NCI-H1417 (cell line): Measurements from ENCODE around the gene SEC61A1.

Source experiments
- DNase-seq, 3 experiments: peaks; one replicate each; lab custom pipeline; 2025; lab: John Stamatoyannopoulos, UW

Gene SEC61A1

GRCh38 chr3:128078322-128078721 is 26.1 kb downstream of the SEC61A1 start:
- DNase-seq: peak in 2 of 3 experiments; percentile 41 to 76

GRCh38 chr3:128078875-128079274 is 26.6 kb downstream of the SEC61A1 start:
- no peak for DNase-seq

GRCh38 chr3:128079823-128080222 is 27.6 kb downstream of the SEC61A1 start:
- DNase-seq: no peak

GRCh38 chr3:128080323-128081080 is 28.3 kb downstream of the SEC61A1 start:
- no peak for DNase-seq

GRCh38 chr3:128081226-128081625 is 29.0 kb downstream of the SEC61A1 start:
- no peak for DNase-seq

- DNase-seq: no peak
These were observed 29.6 kb downstream of the SEC61A1 start for GRCh38 chr3:128081846-128082245.

- DNase-seq: no peak
These were observed 30.3 kb downstream of the SEC61A1 start for GRCh38 chr3:128082546-128082945.

- DNase-seq: no peak
These were observed 31.2 kb downstream of the SEC61A1 start for GRCh38 chr3:128083396-128083795.

- DNase-seq: no peak
These were observed 31.9 kb downstream of the SEC61A1 start for GRCh38 chr3:128083980-128084674.

- peak in 1 of 3 experiments; percentile 62 for DNase-seq
These were observed 32.4 kb downstream of the SEC61A1 start for GRCh38 chr3:128084675-128085021.

GRCh38 chr3:128089135-128089534 is 36.9 kb downstream of the SEC61A1 start:
- DNase-seq: peak in 1 of 3 experiments; percentile 64

- no peak for DNase-seq
These were observed 39.3 kb downstream of the SEC61A1 start for GRCh38 chr3:128091586-128091985.

- DNase-seq: no peak
These were observed 42.3 kb downstream of the SEC61A1 start for GRCh38 chr3:128094295-128095151.

- DNase-seq: peak; percentile 48 to 85 (median 69)
These were observed 43.0 kb downstream of the SEC61A1 start for GRCh38 chr3:128095222-128095703.

- no peak for DNase-seq
These were observed 46.0 kb downstream of the SEC61A1 start for GRCh38 chr3:128098234-128098633.

GRCh38 chr3:128100161-128100560 is 47.9 kb downstream of the SEC61A1 start:
- DNase-seq: peak in 1 of 3 experiments; percentile 21

GRCh38 chr3:128100638-128101037 is 48.4 kb downstream of the SEC61A1 start:
- no peak for DNase-seq

- DNase-seq: no peak
These were observed 51.0 kb downstream of the SEC61A1 start for GRCh38 chr3:128103136-128103676.

- no peak for DNase-seq
These were observed 55.6 kb downstream of the SEC61A1 start for GRCh38 chr3:128107834-128108233.

- no peak for DNase-seq
These were observed 58.9 kb downstream of the SEC61A1 start for GRCh38 chr3:128111147-128111546.

- DNase-seq: peak in 1 of 3 experiments; percentile 43
These were observed 60.2 kb downstream of the SEC61A1 start for GRCh38 chr3:128112357-128112968.
